HEK293T (cell line): ENCODE results near the gene NCDN.

Experiments
- CTCF ChIA-PET: fragments of 350-600 bp; formaldehyde crosslinking; extraction: SDS; loops from one replicate; lab custom pipeline; 2021; ENCODE audit warnings: antibody characterized with exemption, inconsistent platforms; lab: Yijun Ruan, JAX
- POLR2A ChIA-PET: fragments of 350-600 bp; formaldehyde crosslinking; extraction: SDS; loops from one replicate; lab custom pipeline; 2020; ENCODE audit warnings: antibody characterized with exemption, inconsistent platforms; lab: Yijun Ruan, JAX
- DNase-seq: peaks from one replicate; pipeline ENCODE4 v3.0.0; 2012; ENCODE audit warnings: mixed read lengths; ENCODE audit errors: extremely low spot score
- ARNT ChIP-seq: fragments of 450-650 bp; IDR thresholded peaks from 2 replicates; pipeline ENCODE4 v1.6.1; 2017; ENCODE audit warnings: mild to moderate bottlenecking
- BHLHE40 ChIP-seq: fragments of 450-650 bp; IDR thresholded peaks from 2 replicates; pipeline ENCODE4 v1.6.1; 2016; ENCODE audit warnings: mild to moderate bottlenecking, moderate library complexity, borderline replicate concordance
- CTBP1 ChIP-seq: fragments of 450-650 bp; IDR thresholded peaks from 2 replicates; pipeline ENCODE4 v1.6.1; 2016; ENCODE audit warnings: borderline replicate concordance
- ELF4 ChIP-seq: fragments of 450-650 bp; IDR thresholded peaks from 2 replicates; pipeline ENCODE4 v1.6.1; 2017; ENCODE audit warnings: antibody characterized with exemption
- FOXA1 ChIP-seq: fragments of 450-650 bp; IDR thresholded peaks from 2 replicates; pipeline ENCODE4 v1.6.1; 2016; ENCODE audit warnings: mild to moderate bottlenecking
- FOXK2 ChIP-seq: fragments of 450-650 bp; IDR thresholded peaks from 2 replicates; pipeline ENCODE4 v1.6.1; 2016; ENCODE audit warnings: mild to moderate bottlenecking
- FOXM1 ChIP-seq: fragments of 450-650 bp; IDR thresholded peaks from 2 replicates; pipeline ENCODE4 v1.6.1; 2017; ENCODE audit warnings: mild to moderate bottlenecking, borderline replicate concordance
- HDGF ChIP-seq: fragments of 450-650 bp; IDR thresholded peaks from 2 replicates; pipeline ENCODE4 v1.6.1; 2017; ENCODE audit warnings: antibody characterized with exemption, borderline replicate concordance
- L3MBTL2 ChIP-seq: fragments of 450-650 bp; conservative IDR thresholded peaks from 2 replicates; pipeline ENCODE4 v1.6.1; 2016; ENCODE audit warnings: mild to moderate bottlenecking
- LEF1 ChIP-seq: fragments of 450-650 bp; IDR thresholded peaks from 2 replicates; pipeline ENCODE4 v1.6.1; 2017; ENCODE audit warnings: mild to moderate bottlenecking, borderline replicate concordance
- NFRKB ChIP-seq: fragments of 450-650 bp; IDR thresholded peaks from 2 replicates; pipeline ENCODE4 v1.6.1; 2016; ENCODE audit warnings: mild to moderate bottlenecking, moderate library complexity
- PKNOX1 ChIP-seq: fragments of 450-650 bp; IDR thresholded peaks from 2 replicates; pipeline ENCODE4 v1.6.1; 2016
- SP1 ChIP-seq: fragments of 450-650 bp; IDR thresholded peaks from 2 replicates; pipeline ENCODE4 v1.6.1; 2017
- SUZ12 ChIP-seq: fragments of 450-650 bp; IDR thresholded peaks from 2 replicates; pipeline ENCODE4 v1.6.1; 2016; ENCODE audit warnings: mild to moderate bottlenecking
- TARDBP ChIP-seq: fragments of 450-650 bp; IDR thresholded peaks from 2 replicates; pipeline ENCODE4 v1.6.1; 2016
- ZNF384 ChIP-seq: fragments of 450-650 bp; IDR thresholded peaks from 2 replicates; pipeline ENCODE4 v1.6.1; 2016

Gene NCDN

GRCh38 chr1:35572296-35572695 is 14.7 kb downstream of the NCDN start:
- TF ChIP-seq FOXK2 (no peak), TARDBP (no peak), ARNT (no peak), NFRKB (no peak), CTBP1 (no peak), FOXA1 (no peak)
- no peak for DNase-seq
- ChIA-PET POLR2A (interaction anchor here (1.4 kb wide), 1 partner anchor 143 kb away, joined by 3 read pairs; no protein-coding TSS in a partner anchor), CTCF (interaction anchor here (0.7 kb wide), 1 partner anchor 144 kb away, joined by 3 read pairs; no protein-coding TSS in a partner anchor)

GRCh38 chr1:35573198-35574124 is 15.9 kb downstream of the NCDN start, which contains the start of gene TFAP2E:
Gene TFAP2E, plus strand, starts transcription at chr1:35573314. Its CDS starts 264 bp downstream, at chr1:35573578.
- POLR2A ChIA-PET = no interaction called here
- CTCF ChIA-PET = no interaction called here
- TF ChIP-seq HDGF = no peak
- TF ChIP-seq CTBP1 = no peak
- no peak for TF ChIP-seq PKNOX1
- TF ChIP-seq ARNT = no peak
- no peak for TF ChIP-seq ZNF384
- TF ChIP-seq L3MBTL2 = no peak
- no peak for TF ChIP-seq SP1
- TF ChIP-seq TARDBP = no peak
- TF ChIP-seq FOXA1 = no peak
- no peak for DNase-seq

- POLR2A ChIA-PET = no interaction called here
- no peak for DNase-seq
- TF ChIP-seq ARNT = no peak
- TF ChIP-seq FOXK2 = no peak
- no peak for TF ChIP-seq SUZ12
- no peak for TF ChIP-seq PKNOX1
- TF ChIP-seq L3MBTL2 = no peak
- no peak for TF ChIP-seq CTBP1
- no peak for TF ChIP-seq SP1
- CTCF ChIA-PET = no interaction called here
Observed at GRCh38 chr1:35574125-35574654, 16.6 kb downstream of the NCDN start.

- CTCF ChIA-PET = no interaction called here
- TF ChIP-seq ARNT (no peak), SUZ12 (no peak), BHLHE40 (no peak), FOXA1 (no peak), CTBP1 (no peak), L3MBTL2 (no peak), FOXK2 (no peak), ELF4 (no peak), LEF1 (no peak), PKNOX1 (no peak), HDGF (no peak), TARDBP (no peak), ZNF384 (no peak), FOXM1 (no peak), SP1 (no peak), NFRKB (no peak)
- no peak for DNase-seq
- POLR2A ChIA-PET = no interaction called here
Observed at GRCh38 chr1:35574655-35575415, 17.2 kb downstream of the NCDN start.

GRCh38 chr1:35575416-35575958 is 17.9 kb downstream of the NCDN start:
- no peak for TF ChIP-seq SP1
- no peak for TF ChIP-seq ELF4
- no peak for TF ChIP-seq ARNT
- TF ChIP-seq TARDBP = no peak
- TF ChIP-seq CTBP1 = no peak
- TF ChIP-seq FOXA1 = no peak
- TF ChIP-seq FOXK2 = no peak
- no peak for TF ChIP-seq PKNOX1
- TF ChIP-seq BHLHE40 = no peak
- no peak for TF ChIP-seq SUZ12
- no peak for TF ChIP-seq LEF1
- TF ChIP-seq L3MBTL2 = no peak
- no peak for TF ChIP-seq ZNF384
- TF ChIP-seq FOXM1 = no peak
- no peak for TF ChIP-seq HDGF
- POLR2A ChIA-PET = no interaction called here
- DNase-seq = no peak
- CTCF ChIA-PET = no interaction called here
